ENCODE results near the gene SUGP2. TPM values are rescaled to one million over a fixed set of nuclear protein-coding genes. Genes with fewer than 3 reads are reported as not detected.
A peak's percentile ranks its signal among the peaks of the same experiment; 100 is the strongest.

Gene SUGP2
- total RNA-seq, 1 experiment from 2014 or later: 112 TPM

DNA sequence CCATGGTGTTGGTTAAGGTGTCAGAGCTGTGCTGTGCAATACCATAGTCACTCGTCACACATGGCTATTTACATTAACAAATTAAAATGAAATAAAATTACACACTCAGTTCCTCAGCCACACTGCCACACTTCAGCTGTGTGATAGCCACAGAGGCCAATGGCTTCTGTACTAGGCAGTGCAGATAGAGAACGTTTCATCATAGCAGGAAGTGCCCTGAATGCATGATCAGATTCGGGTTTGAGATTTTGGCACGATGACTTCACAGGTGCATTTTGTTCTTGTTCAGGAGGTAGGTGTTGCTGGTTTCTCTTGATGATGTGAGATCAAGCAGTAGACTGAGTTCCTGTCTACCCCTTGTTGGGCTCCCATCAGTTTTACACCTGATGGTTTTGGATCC is 6.6 kb upstream of the SUGP2 start:
- Histone ChIP-seq H3K4me3 (ENCODE audit: low read depth in 2 of 2, low read length in 2 of 2) (no peak overlapping the region), H3K9me3 (ENCODE audit: control insufficient read depth, insufficient read depth, low read depth, low read length) (no peaks in the 10 kb centered on the region), H3K27ac (ENCODE audit: low read length) (no peak overlapping the region), H3K27me3 (ENCODE audit: control insufficient read depth, insufficient read depth, low read length) (no peaks in the 10 kb centered on the region), H3K36me3 (ENCODE audit: control insufficient read depth, insufficient read depth, low read length) (no peaks in the 10 kb centered on the region), H3K4me1 (ENCODE audit: control insufficient read depth, insufficient read depth, low read length) (no peaks in the 10 kb centered on the region; the same call in 1 of the 2 replicates)
- BruUV-seq (replicated peaks): no TSS peak
- ATAC-seq (no peak), DNase-seq (ENCODE audit: low read depth, low spot score) (no peak)
- ChIA-PET POLR2A (no interaction called here), CTCF (no interaction called here)
- in situ Hi-C loops (cut with HindIII; ENCODE audit: low pct_unique_long_range_greater_than_20kb, low sequenced_read_pairs): no loop called here
- TF ChIP-seq POLR2AphosphoS5 (IDR thresholded peaks at IDR 0.05; ENCODE audit: low read depth, low read length) (no peak), SIN3A (IDR thresholded peaks at IDR 0.05; ENCODE audit: borderline replicate concordance, insufficient read depth, low read depth, low read length) (no peak), TCF7L2 (IDR thresholded peaks at IDR 0.05; ENCODE audit: low read depth, low read length) (no peak)
- TF ChIP-seq, protein P1, sequence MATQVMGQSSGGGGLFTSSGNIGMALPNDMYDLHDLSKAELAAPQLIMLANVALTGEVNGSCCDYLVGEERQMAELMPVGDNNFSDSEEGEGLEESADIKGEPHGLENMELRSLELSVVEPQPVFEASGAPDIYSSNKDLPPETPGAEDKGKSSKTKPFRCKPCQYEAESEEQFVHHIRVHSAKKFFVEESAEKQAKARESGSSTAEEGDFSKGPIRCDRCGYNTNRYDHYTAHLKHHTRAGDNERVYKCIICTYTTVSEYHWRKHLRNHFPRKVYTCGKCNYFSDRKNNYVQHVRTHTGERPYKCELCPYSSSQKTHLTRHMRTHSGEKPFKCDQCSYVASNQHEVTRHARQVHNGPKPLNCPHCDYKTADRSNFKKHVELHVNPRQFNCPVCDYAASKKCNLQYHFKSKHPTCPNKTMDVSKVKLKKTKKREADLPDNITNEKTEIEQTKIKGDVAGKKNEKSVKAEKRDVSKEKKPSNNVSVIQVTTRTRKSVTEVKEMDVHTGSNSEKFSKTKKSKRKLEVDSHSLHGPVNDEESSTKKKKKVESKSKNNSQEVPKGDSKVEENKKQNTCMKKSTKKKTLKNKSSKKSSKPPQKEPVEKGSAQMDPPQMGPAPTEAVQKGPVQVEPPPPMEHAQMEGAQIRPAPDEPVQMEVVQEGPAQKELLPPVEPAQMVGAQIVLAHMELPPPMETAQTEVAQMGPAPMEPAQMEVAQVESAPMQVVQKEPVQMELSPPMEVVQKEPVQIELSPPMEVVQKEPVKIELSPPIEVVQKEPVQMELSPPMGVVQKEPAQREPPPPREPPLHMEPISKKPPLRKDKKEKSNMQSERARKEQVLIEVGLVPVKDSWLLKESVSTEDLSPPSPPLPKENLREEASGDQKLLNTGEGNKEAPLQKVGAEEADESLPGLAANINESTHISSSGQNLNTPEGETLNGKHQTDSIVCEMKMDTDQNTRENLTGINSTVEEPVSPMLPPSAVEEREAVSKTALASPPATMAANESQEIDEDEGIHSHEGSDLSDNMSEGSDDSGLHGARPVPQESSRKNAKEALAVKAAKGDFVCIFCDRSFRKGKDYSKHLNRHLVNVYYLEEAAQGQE (IDR thresholded peaks at IDR 0.05; ENCODE audit: insufficient read depth in 1 of 2, low read depth in 2 of 2, low read length in 1 of 2): no peak
- intact Hi-C loops (cut with micrococcal nuclease; ENCODE audit: unreplicated experiment): no loop called here

DNA sequence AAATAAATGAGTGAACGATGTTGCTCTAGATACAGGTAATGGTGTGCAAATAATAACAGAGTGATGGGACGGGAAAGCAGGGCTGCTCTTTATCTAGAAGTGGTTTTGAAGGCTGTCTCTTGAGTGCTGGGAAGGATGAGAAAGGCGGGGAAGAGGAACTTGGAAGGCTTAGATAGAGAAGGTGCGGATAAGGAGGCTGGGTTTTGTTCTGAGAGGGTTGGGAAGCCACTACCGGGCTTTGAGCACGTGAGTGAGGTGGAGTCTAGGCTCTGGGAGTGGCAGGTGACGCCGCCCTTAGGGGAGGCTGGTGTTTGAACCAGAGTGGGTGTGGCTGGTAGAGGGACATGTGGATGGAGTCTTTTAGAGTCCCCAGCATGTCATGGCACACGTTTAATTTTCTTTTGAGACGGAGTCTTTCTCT is 897 bp upstream of the SUGP2 start:
- no peak for TF ChIP-seq POLR2AphosphoS5 (IDR thresholded peaks at IDR 0.05; ENCODE audit: low read depth, low read length)
- TF ChIP-seq, protein P1 (IDR thresholded peaks at IDR 0.05; ENCODE audit: insufficient read depth in 1 of 2, low read depth in 2 of 2, low read length in 1 of 2): no peak
- no peak for TF ChIP-seq SIN3A (IDR thresholded peaks at IDR 0.05; ENCODE audit: borderline replicate concordance, insufficient read depth, low read depth, low read length)
- TF ChIP-seq, protein P2, sequence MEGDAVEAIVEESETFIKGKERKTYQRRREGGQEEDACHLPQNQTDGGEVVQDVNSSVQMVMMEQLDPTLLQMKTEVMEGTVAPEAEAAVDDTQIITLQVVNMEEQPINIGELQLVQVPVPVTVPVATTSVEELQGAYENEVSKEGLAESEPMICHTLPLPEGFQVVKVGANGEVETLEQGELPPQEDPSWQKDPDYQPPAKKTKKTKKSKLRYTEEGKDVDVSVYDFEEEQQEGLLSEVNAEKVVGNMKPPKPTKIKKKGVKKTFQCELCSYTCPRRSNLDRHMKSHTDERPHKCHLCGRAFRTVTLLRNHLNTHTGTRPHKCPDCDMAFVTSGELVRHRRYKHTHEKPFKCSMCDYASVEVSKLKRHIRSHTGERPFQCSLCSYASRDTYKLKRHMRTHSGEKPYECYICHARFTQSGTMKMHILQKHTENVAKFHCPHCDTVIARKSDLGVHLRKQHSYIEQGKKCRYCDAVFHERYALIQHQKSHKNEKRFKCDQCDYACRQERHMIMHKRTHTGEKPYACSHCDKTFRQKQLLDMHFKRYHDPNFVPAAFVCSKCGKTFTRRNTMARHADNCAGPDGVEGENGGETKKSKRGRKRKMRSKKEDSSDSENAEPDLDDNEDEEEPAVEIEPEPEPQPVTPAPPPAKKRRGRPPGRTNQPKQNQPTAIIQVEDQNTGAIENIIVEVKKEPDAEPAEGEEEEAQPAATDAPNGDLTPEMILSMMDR (IDR thresholded peaks at IDR 0.05): no peak
- TF ChIP-seq TCF7L2 (IDR thresholded peaks at IDR 0.05; ENCODE audit: low read depth, low read length): no peak
- peaks cover 6% of the 10 kb centered on the region; the same call in 1 of the 2 replicates for H3K4me1 ChIP-seq (ENCODE audit: control insufficient read depth, insufficient read depth, low read length)
- peak overlapping the region; percentile 86 to 91 for H3K4me3 ChIP-seq (ENCODE audit: low read depth in 2 of 2, low read length in 2 of 2)
- CTCF ChIA-PET: no interaction called here
- in situ Hi-C loops (cut with HindIII; ENCODE audit: low pct_unique_long_range_greater_than_20kb, low sequenced_read_pairs) (no loop called here), intact Hi-C loops (cut with micrococcal nuclease; ENCODE audit: unreplicated experiment) (no loop called here)
- H3K27me3 ChIP-seq (ENCODE audit: control insufficient read depth, insufficient read depth, low read length): no peaks in the 10 kb centered on the region
- peak; percentile 88 for ATAC-seq
- H3K36me3 ChIP-seq (ENCODE audit: control insufficient read depth, insufficient read depth, low read length): peaks cover 3% of the 10 kb centered on the region
- TSS peak; percentile 92 for BruUV-seq (replicated peaks)
- H3K27ac ChIP-seq (ENCODE audit: low read length): peak overlapping the region; percentile 99
- POLR2A ChIA-PET: no interaction called here
- H3K9me3 ChIP-seq (ENCODE audit: control insufficient read depth, insufficient read depth, low read depth, low read length): no peaks in the 10 kb centered on the region
- peak; percentile 38 for DNase-seq (ENCODE audit: low read depth, low spot score)
